ENCODE data around the gene GALP. TPM values are rescaled to one million over a fixed set of nuclear protein-coding genes. Genes with fewer than 3 reads are reported as not detected.

Gene GALP
- total and polyA plus RNA-seq, 2 experiments from 2014 or later: not detected

DNA sequence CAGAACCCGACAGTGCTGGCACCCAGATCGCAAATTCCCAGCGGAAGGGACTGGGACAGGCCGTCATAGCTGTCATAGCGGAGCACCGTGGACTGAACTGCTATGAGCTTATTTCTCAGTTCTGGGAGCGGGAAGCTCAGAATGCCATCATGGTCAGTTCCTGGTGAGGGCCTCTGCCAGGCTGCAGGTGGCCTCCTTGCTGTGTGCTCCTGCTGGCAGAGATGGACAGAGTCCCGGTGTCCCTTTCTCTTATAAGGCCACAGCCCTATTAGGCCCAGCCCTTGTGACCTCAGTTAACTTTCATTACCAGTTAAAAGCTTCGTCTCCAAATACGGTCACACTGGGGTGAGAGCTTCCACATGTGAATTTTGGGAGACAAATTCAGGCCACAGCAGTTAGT lies 30.1 kb upstream of the GALP start:
- H3K79me2 ChIP-seq (replicated peaks; ENCODE audit: insufficient read depth): peaks cover 51% of the 10 kb centered on the region
- H3K4me3 Mint-ChIP-seq: no peak overlapping the region
- H3K27me3 ChIP-seq (ENCODE audit: insufficient read depth): no peaks in the 10 kb centered on the region
- 0 out of 2 replicates have a peak, but pooled peaks cover 3% of the 10 kb centered on the region for H3F3A ChIP-seq (replicated peaks; ENCODE audit: low read depth)
- DNase-seq (ENCODE audit: low spot score) (no peak), ATAC-seq (no peak)
- H2AFZ ChIP-seq: no peak overlapping the region
- peaks cover 17% of the 10 kb centered on the region for H3K4me1 Mint-ChIP-seq
- peaks cover 7% of the 10 kb centered on the region for H3K4me1 ChIP-seq (ENCODE audit: insufficient read depth)
- H4K20me1 ChIP-seq (replicated peaks; ENCODE audit: insufficient read depth): peaks cover 7% of the 10 kb centered on the region; the same call in 1 of the 2 replicates
- H3K4me3 ChIP-seq: no peak overlapping the region
- no peaks in the 10 kb centered on the region; the same call in 1 of the 2 replicates for H3K36me3 ChIP-seq (ENCODE audit: insufficient read depth)
- H3K9me3 Mint-ChIP-seq: peaks cover 5% of the 10 kb centered on the region; the same call in 2 of the 3 replicates
- no peak overlapping the region for H3K4me2 ChIP-seq
- TF ChIP-seq JUNB (IDR thresholded peaks at IDR 0.05; ENCODE audit: unreplicated experiment): no peak
- no peak for TF ChIP-seq EZH2phosphoT487 (IDR thresholded peaks at IDR 0.05; ENCODE audit: unreplicated experiment)
- H3K36me3 Mint-ChIP-seq (ENCODE audit: low read depth): peaks cover 33% of the 10 kb centered on the region
- no peak overlapping the region for H3K27ac ChIP-seq (ENCODE audit: low read depth)
- no peaks in the 10 kb centered on the region for H3K9me2 ChIP-seq (ENCODE audit: insufficient read depth)
- no peak overlapping the region for H3K27ac Mint-ChIP-seq
- H3K27me3 Mint-ChIP-seq (ENCODE audit: insufficient read depth, low read depth, poor library complexity): peaks cover 9% of the 10 kb centered on the region

DNA sequence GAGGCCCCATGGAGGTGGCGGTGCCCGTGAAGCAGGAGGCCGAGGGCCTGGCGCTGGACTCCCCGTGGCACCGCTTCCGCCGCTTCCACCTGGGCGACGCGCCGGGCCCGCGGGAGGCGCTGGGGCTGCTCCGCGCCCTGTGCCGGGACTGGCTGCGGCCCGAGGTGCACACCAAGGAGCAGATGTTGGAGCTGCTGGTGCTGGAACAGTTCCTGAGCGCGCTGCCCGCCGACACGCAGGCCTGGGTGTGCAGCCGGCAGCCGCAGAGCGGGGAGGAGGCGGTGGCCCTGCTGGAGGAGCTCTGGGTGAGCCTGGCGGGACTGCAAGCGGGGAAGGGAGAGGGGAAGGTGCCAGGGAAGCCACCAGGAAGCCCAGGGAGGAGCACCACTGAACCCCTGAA lies 28.9 kb upstream of the GALP start:
- Mint-ChIP-seq H3K9me3 (peaks cover 5% of the 10 kb centered on the region; the same call in 2 of the 3 replicates), H3K4me1 (peaks cover 15% of the 10 kb centered on the region), H3K4me3 (no peak overlapping the region), H3K27me3 (ENCODE audit: insufficient read depth, low read depth, poor library complexity) (peaks cover 5% of the 10 kb centered on the region), H3K36me3 (ENCODE audit: low read depth) (peaks cover 33% of the 10 kb centered on the region), H3K27ac (no peak overlapping the region)
- H3F3A ChIP-seq (replicated peaks; ENCODE audit: low read depth): 0 out of 2 replicates have a peak, but pooled peaks cover 3% of the 10 kb centered on the region
- no peaks in the 10 kb centered on the region; the same call in 1 of the 2 replicates for H3K36me3 ChIP-seq (ENCODE audit: insufficient read depth)
- no peak overlapping the region for H2AFZ ChIP-seq
- H3K4me2 ChIP-seq: no peak overlapping the region
- no peak overlapping the region for H3K4me3 ChIP-seq
- peaks cover 5% of the 10 kb centered on the region for H3K4me1 ChIP-seq (ENCODE audit: insufficient read depth)
- peaks cover 48% of the 10 kb centered on the region for H3K79me2 ChIP-seq (replicated peaks; ENCODE audit: insufficient read depth)
- H3K27me3 ChIP-seq (ENCODE audit: insufficient read depth): no peaks in the 10 kb centered on the region
- ATAC-seq (no peak; the same call in 2 of the 3 replicates), DNase-seq (ENCODE audit: low spot score) (no peak)
- no peak overlapping the region for H3K27ac ChIP-seq (ENCODE audit: low read depth)
- H3K9me2 ChIP-seq (ENCODE audit: insufficient read depth): no peaks in the 10 kb centered on the region
- peaks cover 7% of the 10 kb centered on the region; the same call in 1 of the 2 replicates for H4K20me1 ChIP-seq (replicated peaks; ENCODE audit: insufficient read depth)
- TF ChIP-seq EZH2 (IDR thresholded peaks at IDR 0.05; ENCODE audit: low read depth, unreplicated experiment) (no peak), POLR2AphosphoS5 (IDR thresholded peaks at IDR 0.05; ENCODE audit: low read depth) (no peak), CREB1 (CRISPR knock-in tag; IDR thresholded peaks at IDR 0.05; ENCODE audit: low read depth) (no peak), EZH2phosphoT487 (IDR thresholded peaks at IDR 0.05; ENCODE audit: unreplicated experiment) (no peak), STAT1 (IDR thresholded peaks at IDR 0.05; ENCODE audit: unreplicated experiment) (no peak), ZNF331 (CRISPR knock-in tag; IDR thresholded peaks at IDR 0.05; ENCODE audit: low read depth) (no peak), JUNB (IDR thresholded peaks at IDR 0.05; ENCODE audit: unreplicated experiment) (no peak), ZNF114 (CRISPR knock-in tag; IDR thresholded peaks at IDR 0.05) (no peak), NANOG (IDR thresholded peaks at IDR 0.05; ENCODE audit: borderline replicate concordance) (no peak)
- TF ChIP-seq, protein P1, sequence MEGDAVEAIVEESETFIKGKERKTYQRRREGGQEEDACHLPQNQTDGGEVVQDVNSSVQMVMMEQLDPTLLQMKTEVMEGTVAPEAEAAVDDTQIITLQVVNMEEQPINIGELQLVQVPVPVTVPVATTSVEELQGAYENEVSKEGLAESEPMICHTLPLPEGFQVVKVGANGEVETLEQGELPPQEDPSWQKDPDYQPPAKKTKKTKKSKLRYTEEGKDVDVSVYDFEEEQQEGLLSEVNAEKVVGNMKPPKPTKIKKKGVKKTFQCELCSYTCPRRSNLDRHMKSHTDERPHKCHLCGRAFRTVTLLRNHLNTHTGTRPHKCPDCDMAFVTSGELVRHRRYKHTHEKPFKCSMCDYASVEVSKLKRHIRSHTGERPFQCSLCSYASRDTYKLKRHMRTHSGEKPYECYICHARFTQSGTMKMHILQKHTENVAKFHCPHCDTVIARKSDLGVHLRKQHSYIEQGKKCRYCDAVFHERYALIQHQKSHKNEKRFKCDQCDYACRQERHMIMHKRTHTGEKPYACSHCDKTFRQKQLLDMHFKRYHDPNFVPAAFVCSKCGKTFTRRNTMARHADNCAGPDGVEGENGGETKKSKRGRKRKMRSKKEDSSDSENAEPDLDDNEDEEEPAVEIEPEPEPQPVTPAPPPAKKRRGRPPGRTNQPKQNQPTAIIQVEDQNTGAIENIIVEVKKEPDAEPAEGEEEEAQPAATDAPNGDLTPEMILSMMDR (conservative IDR thresholded peaks at IDR 0.05; ENCODE audit: low read depth in 2 of 2): no peak
- TF ChIP-seq, protein P2, sequence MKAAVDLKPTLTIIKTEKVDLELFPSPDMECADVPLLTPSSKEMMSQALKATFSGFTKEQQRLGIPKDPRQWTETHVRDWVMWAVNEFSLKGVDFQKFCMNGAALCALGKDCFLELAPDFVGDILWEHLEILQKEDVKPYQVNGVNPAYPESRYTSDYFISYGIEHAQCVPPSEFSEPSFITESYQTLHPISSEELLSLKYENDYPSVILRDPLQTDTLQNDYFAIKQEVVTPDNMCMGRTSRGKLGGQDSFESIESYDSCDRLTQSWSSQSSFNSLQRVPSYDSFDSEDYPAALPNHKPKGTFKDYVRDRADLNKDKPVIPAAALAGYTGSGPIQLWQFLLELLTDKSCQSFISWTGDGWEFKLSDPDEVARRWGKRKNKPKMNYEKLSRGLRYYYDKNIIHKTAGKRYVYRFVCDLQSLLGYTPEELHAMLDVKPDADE (IDR thresholded peaks at IDR 0.05): no peak
- TF ChIP-seq, protein P3, sequence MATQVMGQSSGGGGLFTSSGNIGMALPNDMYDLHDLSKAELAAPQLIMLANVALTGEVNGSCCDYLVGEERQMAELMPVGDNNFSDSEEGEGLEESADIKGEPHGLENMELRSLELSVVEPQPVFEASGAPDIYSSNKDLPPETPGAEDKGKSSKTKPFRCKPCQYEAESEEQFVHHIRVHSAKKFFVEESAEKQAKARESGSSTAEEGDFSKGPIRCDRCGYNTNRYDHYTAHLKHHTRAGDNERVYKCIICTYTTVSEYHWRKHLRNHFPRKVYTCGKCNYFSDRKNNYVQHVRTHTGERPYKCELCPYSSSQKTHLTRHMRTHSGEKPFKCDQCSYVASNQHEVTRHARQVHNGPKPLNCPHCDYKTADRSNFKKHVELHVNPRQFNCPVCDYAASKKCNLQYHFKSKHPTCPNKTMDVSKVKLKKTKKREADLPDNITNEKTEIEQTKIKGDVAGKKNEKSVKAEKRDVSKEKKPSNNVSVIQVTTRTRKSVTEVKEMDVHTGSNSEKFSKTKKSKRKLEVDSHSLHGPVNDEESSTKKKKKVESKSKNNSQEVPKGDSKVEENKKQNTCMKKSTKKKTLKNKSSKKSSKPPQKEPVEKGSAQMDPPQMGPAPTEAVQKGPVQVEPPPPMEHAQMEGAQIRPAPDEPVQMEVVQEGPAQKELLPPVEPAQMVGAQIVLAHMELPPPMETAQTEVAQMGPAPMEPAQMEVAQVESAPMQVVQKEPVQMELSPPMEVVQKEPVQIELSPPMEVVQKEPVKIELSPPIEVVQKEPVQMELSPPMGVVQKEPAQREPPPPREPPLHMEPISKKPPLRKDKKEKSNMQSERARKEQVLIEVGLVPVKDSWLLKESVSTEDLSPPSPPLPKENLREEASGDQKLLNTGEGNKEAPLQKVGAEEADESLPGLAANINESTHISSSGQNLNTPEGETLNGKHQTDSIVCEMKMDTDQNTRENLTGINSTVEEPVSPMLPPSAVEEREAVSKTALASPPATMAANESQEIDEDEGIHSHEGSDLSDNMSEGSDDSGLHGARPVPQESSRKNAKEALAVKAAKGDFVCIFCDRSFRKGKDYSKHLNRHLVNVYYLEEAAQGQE (IDR thresholded peaks at IDR 0.05; ENCODE audit: unreplicated experiment): no peak
